NCI-H2227 (cell line): ENCODE data around the gene BAG1.

Experiments used
- DNase-seq: peaks from one replicate; lab custom pipeline; 2025; ENCODE audit not compliant: unreplicated experiment; lab: John Stamatoyannopoulos, UW

The BAG1 gene

DNA sequence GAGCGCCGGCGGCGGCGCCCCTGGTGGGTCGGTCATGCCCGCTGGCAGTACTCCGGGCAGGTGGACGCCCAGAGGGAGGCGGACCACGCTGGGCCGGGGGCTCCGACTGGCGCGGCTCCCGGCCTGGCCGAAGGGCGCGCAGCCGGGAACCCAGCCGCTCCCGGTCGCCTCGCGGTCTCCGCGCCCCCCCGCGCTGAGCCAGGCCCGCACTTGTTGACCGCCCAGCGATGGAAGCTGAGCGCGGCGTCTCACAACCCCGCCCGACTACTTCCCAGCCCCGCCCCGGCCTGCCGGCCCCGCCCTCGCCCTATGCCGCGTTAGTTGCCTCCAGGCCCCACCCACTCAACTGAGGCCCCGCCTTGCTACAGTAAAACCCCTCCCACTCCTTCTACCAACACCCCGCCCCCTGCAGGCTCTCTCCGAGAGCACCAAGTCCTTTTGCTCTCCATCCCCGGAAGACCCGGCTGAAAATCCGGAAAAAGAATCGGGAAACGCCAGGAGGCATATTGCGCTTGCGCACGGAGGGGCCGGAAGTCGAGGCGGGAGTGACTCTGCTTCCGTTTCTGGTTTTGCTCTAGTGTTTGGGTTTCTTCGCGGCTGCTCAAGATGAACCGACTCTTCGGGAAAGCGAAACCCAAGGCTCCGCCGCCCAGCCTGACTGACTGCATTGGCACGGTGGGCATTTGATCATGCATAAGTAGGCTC is at the start of gene BAG1, which contains the start of gene CHMP5:
Gene BAG1 (minus strand): TSS at position 236 of the 705 bp plus-strand sequence.
Gene CHMP5 (plus strand): TSS at position 577 of the 705 bp plus-strand sequence. CDS start 30 bp downstream, at position 607.
- DNase-seq, result peak; percentile 98

GRCh38 chr9:33311953-33312352 is 47.4 kb upstream of the BAG1 start:
- no peak for DNase-seq

DNA sequence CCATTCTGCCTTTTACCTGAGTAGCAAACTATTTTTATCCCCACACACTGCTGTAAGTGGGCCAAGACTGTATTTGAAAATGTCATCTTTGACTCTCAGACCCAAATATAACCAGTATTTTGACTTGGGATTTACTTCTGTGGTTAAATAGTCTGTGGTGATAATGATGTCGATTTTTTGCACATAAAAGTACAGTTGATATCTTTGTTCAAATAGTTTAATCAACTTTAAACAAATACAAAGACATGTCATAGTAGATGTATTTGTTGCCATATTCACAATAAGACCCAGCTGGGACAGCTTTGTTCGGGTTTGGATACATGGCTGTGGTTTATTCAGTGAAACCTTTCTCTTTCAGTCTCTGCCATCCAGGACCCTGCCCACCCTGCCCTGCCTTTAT is 46.2 kb upstream of the BAG1 start:
- no peak for DNase-seq

GRCh38 chr9:33309903-33310302 is 45.4 kb upstream of the BAG1 start:
- no peak for DNase-seq

GRCh38 chr9:33307067-33307466 is 42.6 kb upstream of the BAG1 start:
- no peak for DNase-seq

- no peak for DNase-seq
Observed at GRCh38 chr9:33306037-33306436, 41.5 kb upstream of the BAG1 start.

DNA sequence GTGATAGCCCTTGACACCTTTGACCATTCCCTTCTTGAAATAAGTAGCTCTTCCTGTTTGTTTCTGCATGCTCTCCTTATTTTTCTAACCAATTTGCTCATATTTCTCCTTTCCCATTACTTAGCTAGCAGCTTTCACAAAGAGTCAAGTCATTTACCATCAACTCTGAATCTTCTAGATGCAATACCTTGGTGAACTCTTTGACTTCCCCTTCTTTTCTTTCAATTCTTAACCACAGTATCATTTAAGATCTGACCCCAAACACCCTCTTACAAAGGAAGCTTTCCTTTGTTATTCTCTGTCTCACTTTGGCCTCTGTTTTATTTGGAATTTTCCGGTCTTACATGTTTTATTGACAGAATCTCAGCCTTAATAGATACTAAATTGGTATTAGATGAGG is 39.9 kb upstream of the BAG1 start:
- DNase-seq, result no peak

DNA sequence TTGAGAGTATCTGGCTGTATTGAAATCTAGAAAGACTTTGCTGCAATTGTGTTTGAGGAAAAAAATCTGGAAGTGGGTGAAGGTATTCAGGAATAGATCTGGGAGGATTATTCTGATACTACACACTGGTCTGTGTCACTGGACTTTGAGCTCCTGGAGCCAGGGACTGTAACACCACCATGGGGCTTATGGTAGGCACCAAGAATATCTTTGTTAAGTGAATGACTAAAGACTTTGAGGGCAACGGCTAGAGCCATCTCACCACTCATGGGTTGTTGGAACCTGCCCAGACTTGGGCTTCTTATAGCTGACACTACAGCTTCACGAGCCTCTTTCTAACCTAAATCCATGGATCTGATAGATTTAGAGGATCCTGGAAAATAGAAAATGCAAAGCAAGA is 36.0 kb upstream of the BAG1 start:
- DNase-seq, result no peak

DNA sequence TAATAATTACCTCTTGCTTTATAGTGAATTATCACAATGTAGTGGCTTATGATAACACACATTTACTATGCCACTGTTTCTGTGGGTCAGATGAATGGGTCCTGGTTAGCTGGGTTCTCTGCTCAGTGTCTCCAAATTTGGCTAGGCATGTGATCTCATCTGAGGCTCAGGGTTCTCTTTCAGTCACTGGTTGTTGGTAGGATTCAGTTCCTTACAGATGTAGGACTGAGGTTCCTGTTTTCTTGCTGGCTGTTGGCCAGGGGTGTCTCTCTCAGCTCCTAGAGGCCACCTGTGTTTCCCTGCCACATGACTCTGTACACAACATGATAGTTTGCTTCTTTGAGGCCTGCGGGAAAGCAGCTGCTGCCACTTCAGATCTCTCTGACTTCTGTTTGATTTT is 32.9 kb upstream of the BAG1 start:
- DNase-seq, result no peak

DNA sequence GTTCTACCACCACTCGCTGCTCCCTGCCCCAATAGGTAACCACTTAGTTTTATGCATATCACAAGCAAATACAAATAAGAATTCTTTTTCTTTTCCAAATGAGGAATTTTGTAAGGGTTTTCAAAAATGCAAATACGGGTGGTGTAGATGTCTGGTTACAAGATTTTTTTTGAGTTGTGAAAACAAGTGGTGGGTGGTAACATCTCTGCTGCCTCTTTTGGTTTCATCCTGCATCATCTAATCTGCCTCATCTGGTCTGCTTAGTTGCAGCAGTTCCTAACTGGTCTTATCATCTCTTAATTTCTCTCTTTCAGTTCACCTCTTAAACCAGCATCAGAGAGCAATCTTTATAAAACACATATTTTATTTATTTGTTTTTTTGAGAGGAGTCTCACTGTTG is 31.1 kb upstream of the BAG1 start:
- DNase-seq, result no peak

- DNase-seq, result no peak
Observed at GRCh38 chr9:33294670-33295432, 30.3 kb upstream of the BAG1 start.

- no peak for DNase-seq
Observed at GRCh38 chr9:33293782-33294181, 29.3 kb upstream of the BAG1 start.

GRCh38 chr9:33291901-33292300 is 27.4 kb upstream of the BAG1 start:
- no peak for DNase-seq

- no peak for DNase-seq
Observed at GRCh38 chr9:33291031-33291397, 26.5 kb upstream of the BAG1 start.

- peak; percentile 97 for DNase-seq
Observed at GRCh38 chr9:33290247-33291030, 25.9 kb upstream of the BAG1 start, which contains the start of gene NFX1. NFX1 (plus strand) TSS chr9:33290516; CDS start chr9:33290573, 57 bp downstream.

DNA sequence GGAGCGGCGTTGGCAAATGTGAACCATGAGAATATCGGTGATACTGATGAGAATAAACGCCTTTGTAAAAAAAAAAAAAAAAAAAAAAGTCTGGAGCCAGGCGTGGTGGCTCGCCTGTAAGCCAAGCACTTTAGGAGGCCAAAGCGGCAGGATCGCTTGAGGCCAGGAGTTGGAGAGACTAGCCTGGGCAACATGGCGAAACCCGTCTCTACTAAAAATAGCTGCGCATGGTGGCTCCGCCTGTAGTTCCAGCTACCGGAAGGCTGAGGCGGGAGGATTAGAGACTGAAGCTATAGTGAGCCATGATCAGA is 25.4 kb upstream of the BAG1 start:
- DNase-seq, result no peak

GRCh38 chr9:33289496-33289895 is 25.0 kb upstream of the BAG1 start:
- DNase-seq, result peak; percentile 2

DNA sequence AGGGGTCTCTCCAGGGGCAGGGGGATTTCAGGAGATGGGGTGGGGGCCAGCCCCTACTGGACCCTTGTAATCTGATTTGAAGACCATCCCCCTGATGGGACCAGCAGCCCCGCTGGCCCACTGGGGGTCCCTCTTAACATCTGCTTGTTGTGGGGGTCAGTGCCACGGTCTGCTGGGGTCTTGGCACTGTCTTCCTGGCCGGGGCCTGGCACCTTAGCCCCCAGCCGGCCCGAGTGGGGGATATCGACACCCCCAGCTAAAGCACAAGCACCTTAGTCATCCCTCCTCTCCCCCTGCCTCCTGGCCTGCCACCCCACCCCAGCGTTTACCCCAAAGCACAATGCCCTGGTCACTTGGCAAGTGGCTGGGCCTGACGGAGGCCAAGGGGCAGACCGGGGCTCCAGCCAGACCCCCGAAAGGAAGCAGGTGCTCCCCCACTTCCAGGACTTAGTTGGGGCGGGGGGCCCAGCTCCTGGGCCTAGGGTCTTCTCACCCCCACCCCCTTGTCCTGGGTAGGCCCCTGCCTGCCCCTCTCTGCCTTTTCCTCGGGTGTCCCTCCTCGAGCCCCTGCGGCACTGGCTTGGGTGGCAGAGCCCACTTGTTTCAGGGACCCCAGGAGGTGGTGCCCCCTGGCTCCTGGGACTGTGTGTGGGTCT is 24.4 kb upstream of the BAG1 start:
- DNase-seq, result no peak

DNA sequence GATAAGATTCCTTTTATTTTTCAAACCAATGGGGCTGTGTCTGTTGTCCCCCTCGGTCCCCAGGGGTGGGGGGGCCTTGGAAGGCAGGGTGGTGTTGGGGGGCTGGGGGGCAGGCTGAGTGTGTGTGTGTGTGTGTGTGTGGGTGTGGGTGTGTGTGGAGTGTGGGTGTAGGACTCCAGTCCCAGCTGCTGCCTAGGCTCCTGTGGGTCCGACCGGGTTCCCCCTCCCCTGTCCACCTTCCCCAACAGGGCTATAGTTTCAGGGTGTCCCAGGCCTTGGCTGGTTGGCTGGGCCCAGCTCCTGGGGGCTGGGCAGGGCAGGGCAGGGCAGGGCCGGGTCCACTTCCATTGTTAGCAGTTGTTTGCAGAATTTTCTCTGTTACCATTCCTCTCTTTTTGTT is 23.7 kb upstream of the BAG1 start:
- DNase-seq, result no peak

GRCh38 chr9:33287087-33287490 is 22.6 kb upstream of the BAG1 start:
- peak; percentile 55 for DNase-seq

DNA sequence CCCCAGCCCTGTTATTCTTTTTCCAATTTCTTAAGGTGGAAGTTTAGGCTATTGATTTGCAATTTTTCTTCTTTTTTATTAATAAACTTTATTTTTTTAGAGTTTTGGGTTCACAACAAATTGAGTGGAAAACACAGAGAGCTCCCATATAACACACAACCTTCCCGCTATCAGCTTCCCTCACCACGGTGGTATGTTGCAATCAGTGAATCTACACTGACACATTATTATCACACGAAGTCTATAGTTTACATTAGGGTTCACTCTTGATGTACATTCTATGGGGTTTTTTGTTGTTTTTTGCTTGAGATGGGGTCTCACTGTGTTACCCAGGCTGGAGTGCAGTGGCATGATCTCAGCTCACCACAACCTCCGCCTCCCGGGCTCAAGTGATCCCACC is 21.0 kb upstream of the BAG1 start:
- DNase-seq, result no peak
